Measurements from ENCODE around the gene GPR33. TPM values are rescaled to one million over a fixed set of nuclear protein-coding genes. Genes with fewer than 3 reads are reported as not detected.

GPR33 gene
- total and polyA plus RNA-seq, 2 of the 8 experiments (the other 6 are each of a cell fraction or from before 2014, with no cell fraction given): not detected

- ChIA-PET POLR2A (ENCODE audit: partially characterized antibody) (no interaction called here), CTCF (ENCODE audit: partially characterized antibody) (interaction anchor here (0.6 to 1.2 kb wide), 9 partner anchors 9 to 740 kb away, joined by 3 to 6 read pairs (median 3); no protein-coding TSS in a partner anchor)
- H3K14ac ChIP-seq (ENCODE audit: insufficient read length): no peak overlapping the region
- no peak overlapping the region for H3K9ac ChIP-seq (replicated peaks in 1 of 4; ENCODE audit: extremely low read depth in 1 of 4, low read depth in 3 of 4, low read length in 3 of 4)
- no peak overlapping the region for H4K5ac ChIP-seq (ENCODE audit: insufficient read length, low read depth, low read length)
- H3K23me2 ChIP-seq (ENCODE audit: low read depth, low read length): no peaks in the 10 kb centered on the region
- H3K79me1 ChIP-seq (ENCODE audit: low read depth, low read length): no peaks in the 10 kb centered on the region
- FAIRE-seq (no peak), DNase-seq (ENCODE audit: low read depth in 1 of 2, low spot score in 2 of 2) (no peak)
- no peak overlapping the region for H4K8ac ChIP-seq (ENCODE audit: extremely low read depth, insufficient read depth, low read length)
- no peak overlapping the region for H3K27ac ChIP-seq (ENCODE audit: low read depth, low read length)
- H3K4me3 ChIP-seq (ENCODE audit: extremely low read depth in 1 of 4, insufficient read depth in 2 of 4, low read depth in 3 of 4, low read length in 4 of 4): no peak overlapping the region
- H3K18ac ChIP-seq (ENCODE audit: extremely low read depth, low read length): no peak overlapping the region
- H2BK120ac ChIP-seq (replicated peaks; ENCODE audit: low read depth, low read length): no peak overlapping the region
- WGBS, 2 experiments (ENCODE audit: extremely low coverage in 1 of 2, insufficient coverage in 1 of 2, insufficient read length in 1 of 2, insufficient replicate concordance in 2 of 2, low coverage in 1 of 2, low lambda C conversion rate in 2 of 2, missing lambda C conversion rate in 1 of 2): 92% methylated on average over 1 of the region's 1 CpG; no CpG with 5 or more reads in 1 of the 2 experiments
- TF ChIP-seq CTCF (IDR thresholded peaks at IDR 0.05; ENCODE audit: control extremely low read depth in 1 of 3, insufficient read depth in 1 of 3, low read depth in 1 of 3, low read length in 3 of 3) (no peak), SAP30 (IDR thresholded peaks at IDR 0.05; ENCODE audit: insufficient read depth, insufficient replicate concordance, low read length) (no peak)
- no peak overlapping the region for H4K91ac ChIP-seq (replicated peaks; ENCODE audit: insufficient read length, low read length)
- H3K4ac ChIP-seq (replicated peaks; ENCODE audit: insufficient read length, low read depth, low read length): no peak overlapping the region
- no peak overlapping the region for H2BK20ac ChIP-seq (ENCODE audit: low read length)
- H2AK5ac ChIP-seq (ENCODE audit: low read depth, low read length): no peak overlapping the region
- no peaks in the 10 kb centered on the region for H3K27me3 ChIP-seq (replicated peaks in 1 of 4; ENCODE audit: control insufficient read depth in 3 of 4, extremely low read depth in 1 of 4, insufficient read depth in 3 of 4, low read length in 3 of 4)
- no peak overlapping the region for H3K23ac ChIP-seq (ENCODE audit: insufficient read length)
- H3K36me3 ChIP-seq (ENCODE audit: control insufficient read depth in 2 of 4, insufficient read depth in 4 of 4, low read length in 3 of 4): no peaks in the 10 kb centered on the region
- H2BK12ac ChIP-seq (ENCODE audit: low read depth, low read length): no peak overlapping the region
- no peak overlapping the region for H2AFZ ChIP-seq (ENCODE audit: low read length)
- H2BK15ac ChIP-seq (ENCODE audit: low read length): no peak overlapping the region
- H4K20me1 ChIP-seq (replicated peaks in 1 of 2; ENCODE audit: control insufficient read depth in 1 of 2, insufficient read depth in 2 of 2, low read length in 2 of 2): no peaks in the 10 kb centered on the region
- H3K4me2 ChIP-seq (ENCODE audit: insufficient read depth in 1 of 2, low read depth in 2 of 2, low read length in 2 of 2): no peak overlapping the region
- no peaks in the 10 kb centered on the region for H3K9me3 ChIP-seq (ENCODE audit: insufficient read depth in 2 of 2, low read depth in 1 of 2, low read length in 1 of 2)
- H3K56ac ChIP-seq (replicated peaks; ENCODE audit: insufficient read length, low read depth, low read length): no peak overlapping the region
- H3K4me1 ChIP-seq (replicated peaks in 1 of 4; ENCODE audit: control insufficient read depth in 3 of 4, insufficient read depth in 4 of 4, low read length in 3 of 4): no peaks in the 10 kb centered on the region
- no peaks in the 10 kb centered on the region for H3K79me2 ChIP-seq (ENCODE audit: control insufficient read depth in 1 of 2, insufficient read depth in 2 of 2, low read length in 2 of 2)
- H2BK5ac ChIP-seq (ENCODE audit: low read depth, low read length): no peak overlapping the region
Observed at GRCh38 chr14:31510855-31511254, 23.0 kb upstream of the GPR33 start.

Data from H1 (cell line).